Memory B cell (primary cell): ENCODE results near the gene PSMD1.

ENCODE experiments used
- ATAC-seq: fragments of 150-1000 bp; cut with Tn5 transposase; 2 replicates; pipeline ENCODE4 v1.10.0; 2021; ENCODE audit warnings: low read depth, mild to moderate bottlenecking, moderate library complexity
- DNase-seq, 2 donors: peaks; one replicate each; pipeline ENCODE4 v3.0.0; 2022; ENCODE audit warnings: low spot score in 2 of 2
- H3K27ac Mint-ChIP-seq: one replicate; pipeline ENCODE4 v1.8.0; 2022; ENCODE audit warnings: mild to moderate bottlenecking, moderate library complexity, mixed read lengths
- H3K27me3 Mint-ChIP-seq: one replicate; pipeline ENCODE4 v1.8.0; 2022; ENCODE audit warnings: mixed read lengths
- H3K36me3 Mint-ChIP-seq: one replicate; pipeline ENCODE4 v1.8.0; 2022; ENCODE audit warnings: mild to moderate bottlenecking, mixed read lengths
- H3K4me1 Mint-ChIP-seq: one replicate; pipeline ENCODE4 v1.8.0; 2022; ENCODE audit warnings: mixed read lengths
- H3K4me3 Mint-ChIP-seq: one replicate; pipeline ENCODE4 v1.8.0; 2022; ENCODE audit warnings: mild to moderate bottlenecking, moderate library complexity, mixed read lengths
- H3K9me3 Mint-ChIP-seq: one replicate; pipeline ENCODE4 v1.8.0; 2022; ENCODE audit warnings: mixed read lengths

PSMD1 gene

DNA sequence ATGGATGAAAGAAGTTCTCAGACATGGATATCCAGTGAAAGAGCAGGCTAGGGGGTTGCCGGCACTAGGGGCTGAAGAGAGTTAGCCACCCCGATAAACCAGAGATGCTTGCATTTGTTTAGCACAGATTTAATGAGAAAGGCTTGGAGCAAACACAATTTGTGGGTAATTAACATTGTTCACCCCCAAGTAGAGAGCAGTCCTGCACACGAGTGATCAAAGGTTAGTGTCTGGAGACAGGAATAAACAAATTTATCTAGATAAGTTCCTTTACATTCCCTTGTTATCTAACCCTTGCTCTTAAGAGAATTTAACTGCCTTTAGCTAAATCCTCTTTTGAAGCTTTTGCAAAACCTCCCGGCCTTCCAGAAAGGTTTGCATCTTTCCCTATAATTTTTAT is 44.3 kb downstream of the PSMD1 start:
- H3K4me3 Mint-ChIP-seq: no peak overlapping the region

GRCh38 chr2:231102772-231103171 is 46.1 kb downstream of the PSMD1 start:
- DNase-seq (no peak), ATAC-seq (no peak)
- Mint-ChIP-seq H3K36me3 (peaks cover 24% of the 10 kb centered on the region), H3K9me3 (peaks cover 10% of the 10 kb centered on the region), H3K4me1 (no peaks in the 10 kb centered on the region), H3K4me3 (no peak overlapping the region), H3K27me3 (no peaks in the 10 kb centered on the region), H3K27ac (peak overlapping the region; percentile 17)

More for the DNA sequence above, 44.3 kb downstream of the PSMD1 start:
- peaks cover 35% of the 10 kb centered on the region for H3K36me3 Mint-ChIP-seq
- H3K27me3 Mint-ChIP-seq: no peaks in the 10 kb centered on the region
- H3K4me1 Mint-ChIP-seq: no peaks in the 10 kb centered on the region
- peaks cover 10% of the 10 kb centered on the region for H3K9me3 Mint-ChIP-seq
- no peak for ATAC-seq
- DNase-seq: no peak
- no peak overlapping the region for H3K27ac Mint-ChIP-seq

DNA sequence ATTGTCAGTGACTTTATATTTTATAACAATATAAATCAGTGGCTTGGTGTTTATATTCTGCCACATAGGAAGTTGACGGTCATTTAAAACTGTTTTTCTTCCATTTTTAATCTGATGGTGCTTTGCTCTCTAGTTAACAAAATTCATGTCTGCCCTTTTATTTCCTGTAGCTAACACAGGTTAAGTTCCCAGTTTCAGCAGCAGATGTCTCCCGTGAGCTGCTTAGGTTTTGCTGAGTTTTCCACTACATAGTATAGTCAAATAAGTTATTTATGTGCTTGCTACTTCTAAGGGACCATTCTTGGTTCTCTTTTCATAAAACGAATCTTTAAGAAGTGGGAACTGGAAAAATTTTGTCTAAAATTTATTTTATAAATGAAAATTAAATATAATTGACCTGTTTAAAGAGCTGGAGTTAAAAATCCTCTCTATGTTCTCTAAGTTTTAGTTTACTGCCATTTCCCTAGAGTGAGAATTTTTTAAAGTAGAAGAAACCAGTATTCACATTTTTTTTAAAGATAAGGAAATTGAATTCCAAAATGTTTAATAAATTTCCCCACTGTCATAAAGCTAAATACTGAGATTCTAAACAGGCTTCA is 47.5 kb downstream of the PSMD1 start:
- Mint-ChIP-seq H3K4me1 (no peaks in the 10 kb centered on the region), H3K4me3 (no peak overlapping the region), H3K36me3 (peaks cover 24% of the 10 kb centered on the region), H3K27ac (no peak overlapping the region), H3K9me3 (peaks cover 4% of the 10 kb centered on the region), H3K27me3 (no peaks in the 10 kb centered on the region)
- peak; percentile 49 to 57 for DNase-seq
- ATAC-seq: peak; percentile 83

- H3K4me1 Mint-ChIP-seq: no peaks in the 10 kb centered on the region
- H3K36me3 Mint-ChIP-seq: peaks cover 27% of the 10 kb centered on the region
- no peaks in the 10 kb centered on the region for H3K27me3 Mint-ChIP-seq
- no peak overlapping the region for H3K27ac Mint-ChIP-seq
- DNase-seq (no peak), ATAC-seq (no peak)
- H3K4me3 Mint-ChIP-seq: no peak overlapping the region
- H3K9me3 Mint-ChIP-seq: no peaks in the 10 kb centered on the region
These were observed 53.9 kb downstream of the PSMD1 start for GRCh38 chr2:231110551-231110950.

DNA sequence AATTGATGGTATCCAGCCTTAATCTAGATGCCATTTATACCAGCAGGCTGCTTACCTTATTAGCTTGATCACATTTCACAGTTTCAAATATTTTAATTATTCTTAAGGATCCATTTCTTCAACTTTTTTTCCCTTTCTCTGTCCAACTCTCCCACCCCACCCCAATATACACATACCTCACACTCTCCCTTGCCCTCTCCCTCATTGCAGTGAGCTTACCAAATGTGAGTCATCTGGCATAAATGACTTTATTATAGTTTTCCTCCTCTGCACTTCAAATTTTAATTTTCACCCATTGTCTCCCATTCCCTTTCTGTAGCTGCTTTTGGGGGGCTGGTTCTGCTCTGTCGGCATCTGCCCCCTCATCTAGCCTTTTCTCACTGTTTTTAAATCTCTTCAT is 55.3 kb downstream of the PSMD1 start:
- Mint-ChIP-seq H3K4me3 (no peak overlapping the region), H3K27ac (no peak overlapping the region), H3K36me3 (peaks cover 27% of the 10 kb centered on the region), H3K27me3 (no peaks in the 10 kb centered on the region), H3K9me3 (no peaks in the 10 kb centered on the region), H3K4me1 (no peaks in the 10 kb centered on the region)
- ATAC-seq (no peak), DNase-seq (no peak)

GRCh38 chr2:231113489-231113888 is 56.8 kb downstream of the PSMD1 start:
- Mint-ChIP-seq H3K27me3 (no peaks in the 10 kb centered on the region), H3K36me3 (peaks cover 21% of the 10 kb centered on the region), H3K9me3 (no peaks in the 10 kb centered on the region), H3K4me1 (peaks cover 3% of the 10 kb centered on the region), H3K4me3 (no peak overlapping the region), H3K27ac (no peak overlapping the region)
- DNase-seq: no peak
- no peak for ATAC-seq

DNA sequence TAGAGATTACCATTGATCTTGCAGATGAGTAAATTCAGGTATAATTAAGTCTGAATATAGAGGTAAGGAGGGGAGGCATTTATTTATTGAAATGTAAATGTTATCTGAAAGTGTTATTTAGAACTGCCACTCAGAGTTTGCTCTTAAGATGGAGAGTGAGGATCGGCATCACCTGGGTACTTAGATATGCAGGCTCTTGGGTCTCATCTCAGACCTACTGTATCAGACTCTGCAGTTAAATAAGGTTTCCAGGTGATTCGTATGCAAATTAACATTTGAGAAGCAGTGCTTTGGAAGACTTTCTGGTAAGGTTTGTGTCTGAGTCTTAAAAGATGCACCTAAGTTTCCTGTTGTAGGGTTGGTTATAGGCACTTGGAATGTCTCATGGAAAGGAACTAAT is 59.0 kb downstream of the PSMD1 start:
- no peaks in the 10 kb centered on the region for H3K27me3 Mint-ChIP-seq
- no peak for ATAC-seq

GRCh38 chr2:231117148-231117547 is 60.5 kb downstream of the PSMD1 start:
- H3K4me3 Mint-ChIP-seq: no peak overlapping the region
- no peak for ATAC-seq
- H3K9me3 Mint-ChIP-seq: no peaks in the 10 kb centered on the region

More for the DNA sequence above, 59.0 kb downstream of the PSMD1 start:
- no peak overlapping the region for H3K4me3 Mint-ChIP-seq
- H3K4me1 Mint-ChIP-seq: peaks cover 3% of the 10 kb centered on the region
- peaks cover 14% of the 10 kb centered on the region for H3K36me3 Mint-ChIP-seq
- H3K9me3 Mint-ChIP-seq: no peaks in the 10 kb centered on the region
- H3K27ac Mint-ChIP-seq: peak overlapping the region; percentile 0
- DNase-seq: no peak

DNA sequence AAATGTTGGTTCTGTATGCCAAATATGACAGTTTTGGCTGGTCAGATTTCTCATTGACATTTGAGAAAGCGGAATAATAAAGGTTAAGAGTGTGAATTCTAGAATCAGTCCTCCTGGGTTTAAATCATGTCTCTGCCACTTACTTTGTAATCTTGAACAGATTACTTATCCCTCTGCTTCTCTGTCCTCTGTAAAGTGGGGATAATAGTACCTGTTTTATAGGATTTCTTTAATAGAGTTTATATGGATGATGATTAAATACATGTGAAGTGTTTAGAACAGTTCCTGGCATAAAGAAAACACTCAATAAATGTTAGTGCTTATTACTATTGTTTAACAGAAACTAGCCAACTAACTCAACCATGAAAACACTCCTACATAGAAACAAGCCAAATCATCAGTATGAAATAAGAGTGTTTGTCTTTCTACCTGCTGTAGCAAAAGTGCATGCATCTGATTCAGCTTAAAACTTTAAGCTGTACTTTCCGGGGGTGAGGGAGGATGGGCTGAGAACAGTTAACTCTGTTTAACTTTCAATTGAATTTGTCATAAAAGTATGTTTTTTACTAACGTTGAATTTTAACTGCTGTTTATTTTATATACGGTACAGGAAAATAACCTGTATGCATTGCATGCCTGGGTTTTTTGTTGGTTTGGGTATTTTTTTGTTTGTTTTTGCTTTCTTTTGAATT is 61.4 kb downstream of the PSMD1 start:
- no peaks in the 10 kb centered on the region for H3K27me3 Mint-ChIP-seq
- DNase-seq (no peak), ATAC-seq (no peak)
- peaks cover 4% of the 10 kb centered on the region for H3K36me3 Mint-ChIP-seq
- no peaks in the 10 kb centered on the region for H3K9me3 Mint-ChIP-seq
- peak overlapping the region; percentile 26 for H3K27ac Mint-ChIP-seq
- H3K4me1 Mint-ChIP-seq: peaks cover 3% of the 10 kb centered on the region
- H3K4me3 Mint-ChIP-seq: no peak overlapping the region

More at GRCh38 chr2:231117148-231117547, 60.5 kb downstream of the PSMD1 start:
- Mint-ChIP-seq H3K4me1 (peaks cover 3% of the 10 kb centered on the region), H3K27me3 (no peaks in the 10 kb centered on the region), H3K36me3 (peaks cover 6% of the 10 kb centered on the region), H3K27ac (no peak overlapping the region)
- DNase-seq: no peak

GRCh38 chr2:231118614-231118942 is 61.9 kb downstream of the PSMD1 start:
- Mint-ChIP-seq H3K27ac (peak overlapping the region; percentile 26), H3K9me3 (no peaks in the 10 kb centered on the region), H3K4me1 (peaks cover 5% of the 10 kb centered on the region), H3K27me3 (no peaks in the 10 kb centered on the region), H3K4me3 (no peak overlapping the region), H3K36me3 (peaks cover 4% of the 10 kb centered on the region)
- ATAC-seq (no peak), DNase-seq (no peak)

DNA sequence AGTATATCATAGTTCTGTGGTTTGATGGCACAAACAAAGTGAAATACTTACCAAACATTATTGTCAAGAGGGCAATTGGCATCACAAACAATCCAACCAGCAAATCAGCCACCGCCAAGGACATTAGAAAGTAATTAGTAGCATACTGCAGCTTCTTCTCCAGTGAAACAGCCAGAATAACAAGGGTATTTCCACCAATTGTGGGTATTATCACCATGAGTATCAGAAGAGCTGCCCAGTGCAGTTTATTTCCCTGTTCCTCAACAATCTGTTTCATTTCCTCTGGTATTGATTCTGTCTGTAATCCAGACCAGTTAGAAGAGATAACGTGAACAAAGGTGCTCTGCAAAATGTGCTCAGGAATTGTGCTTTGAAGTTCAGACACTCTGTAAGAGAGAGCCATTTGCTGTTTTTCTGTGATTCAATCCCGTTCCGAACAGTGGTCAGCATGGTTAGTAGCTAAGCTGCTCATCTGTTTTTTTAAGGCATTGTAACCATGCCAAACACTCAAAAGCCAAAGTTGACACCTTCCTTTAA is 66.8 kb downstream of the PSMD1 start:
- peaks cover 4% of the 10 kb centered on the region for H3K36me3 Mint-ChIP-seq
- no peak overlapping the region for H3K4me3 Mint-ChIP-seq
- no peak overlapping the region for H3K27ac Mint-ChIP-seq
- ATAC-seq (no peak), DNase-seq (no peak)
- no peaks in the 10 kb centered on the region for H3K27me3 Mint-ChIP-seq
- H3K9me3 Mint-ChIP-seq: no peaks in the 10 kb centered on the region
- H3K4me1 Mint-ChIP-seq: peaks cover 4% of the 10 kb centered on the region

- Mint-ChIP-seq H3K27me3 (no peaks in the 10 kb centered on the region), H3K36me3 (peaks cover 4% of the 10 kb centered on the region), H3K9me3 (no peaks in the 10 kb centered on the region), H3K27ac (no peak within 1 kb of the TSS), H3K4me1 (peaks cover 4% of the 10 kb centered on the region), H3K4me3 (no peak within 1 kb of the TSS)
- no peak for ATAC-seq
- no peak for DNase-seq
These were observed 68.3 kb downstream of the PSMD1 start, which contains the start of gene HTR2B for GRCh38 chr2:231124838-231125568. TSS of gene HTR2B (minus strand) at chr2:231125042. CDS start at chr2:231123764, 1,278 bp downstream.

GRCh38 chr2:231126123-231126522 is 69.5 kb downstream of the PSMD1 start:
- DNase-seq (no peak), ATAC-seq (no peak)
- Mint-ChIP-seq H3K4me3 (no peak overlapping the region), H3K27ac (no peak overlapping the region), H3K36me3 (peaks cover 2% of the 10 kb centered on the region), H3K4me1 (peaks cover 4% of the 10 kb centered on the region), H3K27me3 (no peaks in the 10 kb centered on the region), H3K9me3 (no peaks in the 10 kb centered on the region)

DNA sequence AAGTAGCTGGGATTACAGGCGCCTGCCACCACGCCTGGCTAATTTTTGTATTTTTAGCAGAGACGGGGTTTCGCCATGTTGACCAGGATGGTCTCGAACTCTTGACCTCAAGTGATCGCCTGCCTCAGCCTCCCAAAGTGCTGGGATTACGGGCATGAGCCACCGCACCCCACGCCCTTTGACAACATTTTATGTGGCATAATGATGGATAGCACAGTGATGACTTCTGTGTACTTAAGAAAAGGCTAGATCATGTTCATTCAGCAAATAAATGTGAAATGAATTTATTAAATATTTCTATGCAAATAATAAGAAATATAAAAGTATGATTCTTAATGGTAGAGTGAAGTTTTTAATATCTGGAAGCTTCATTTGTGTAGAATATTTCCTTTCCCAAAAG is 70.8 kb downstream of the PSMD1 start:
- peaks cover 4% of the 10 kb centered on the region for H3K4me1 Mint-ChIP-seq
- H3K27ac Mint-ChIP-seq: no peak overlapping the region
- ATAC-seq (no peak), DNase-seq (no peak)
- peaks cover 2% of the 10 kb centered on the region for H3K36me3 Mint-ChIP-seq
- H3K4me3 Mint-ChIP-seq: no peak overlapping the region
- H3K27me3 Mint-ChIP-seq: no peaks in the 10 kb centered on the region
- no peaks in the 10 kb centered on the region for H3K9me3 Mint-ChIP-seq
